ENCODE results near the gene GPER1. TPM values are rescaled to one million over a fixed set of nuclear protein-coding genes. Genes with fewer than 3 reads are reported as not detected.

The GPER1 gene
- total and polyA plus RNA-seq, 2 donors (not counting 3 experiments of a cell fraction or from before 2014, with no cell fraction given) = 0.77 to 2.3 TPM

DNA sequence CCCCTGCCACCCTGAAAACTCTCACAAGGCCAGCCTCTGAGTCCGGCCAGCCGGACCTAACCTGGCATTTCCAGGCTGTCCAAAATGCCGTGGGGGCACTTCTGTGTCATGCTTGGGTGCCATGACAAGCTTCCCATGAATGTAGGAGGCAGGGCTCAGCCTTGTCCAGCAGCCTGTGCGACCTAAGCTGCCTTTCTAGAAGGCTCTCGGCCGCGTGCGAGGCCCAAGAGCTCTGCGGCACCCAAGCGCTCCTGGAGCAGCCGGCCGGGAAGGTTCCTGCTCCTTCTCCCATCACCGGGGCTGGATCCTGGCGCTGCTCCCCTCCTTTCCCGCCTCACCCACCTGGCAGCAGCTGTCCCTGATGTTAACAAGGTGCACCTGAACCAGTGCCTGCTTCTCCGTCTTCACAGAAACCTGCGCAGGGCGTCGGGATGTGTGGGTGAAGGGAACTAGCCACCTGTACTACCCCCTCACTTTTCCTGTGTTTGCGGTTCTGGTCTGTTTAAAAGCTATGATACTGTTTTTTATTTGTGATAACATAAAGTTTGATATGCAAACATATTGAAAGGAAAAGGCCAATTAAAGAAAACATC, 6.1 kb downstream of the GPER1 start:
- CTCF ChIA-PET = interaction anchor here (1.3 to 2.7 kb wide), 2 partner anchors 9 to 29 kb away, joined by 4 to 15 read pairs; no protein-coding TSS in a partner anchor
- H4K20me1 ChIP-seq (replicated peaks; ENCODE audit: control insufficient read depth, extremely low read depth, insufficient read depth, low read length) = no peaks in the 10 kb centered on the region
- TF ChIP-seq POLR2A (IDR thresholded peaks at IDR 0.05; ENCODE audit: low read depth, low read length) (no peak), JUN (IDR thresholded peaks at IDR 0.05; ENCODE audit: borderline replicate concordance, insufficient read depth, insufficient read length, low read depth) (no peak), FOS (IDR thresholded peaks at IDR 0.05; ENCODE audit: borderline replicate concordance, insufficient read depth, low read length) (no peak), MYC (IDR thresholded peaks at IDR 0.05; ENCODE audit: low read depth, low read length) (no peak), POLR2AphosphoS5 (IDR thresholded peaks at IDR 0.05; ENCODE audit: insufficient read depth, low read depth, low read length) (no peak), GATA2 (IDR thresholded peaks at IDR 0.05; ENCODE audit: insufficient read depth, insufficient read length, low read depth, low read length) (no peak), EZH2 (IDR thresholded peaks at IDR 0.05; ENCODE audit: borderline replicate concordance, low read depth, low read length, severe bottlenecking) (no peak)
- TF ChIP-seq, protein P1, sequence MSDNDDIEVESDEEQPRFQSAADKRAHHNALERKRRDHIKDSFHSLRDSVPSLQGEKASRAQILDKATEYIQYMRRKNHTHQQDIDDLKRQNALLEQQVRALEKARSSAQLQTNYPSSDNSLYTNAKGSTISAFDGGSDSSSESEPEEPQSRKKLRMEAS (IDR thresholded peaks at IDR 0.05; ENCODE audit: insufficient read depth, insufficient read length) = no peak
- TF ChIP-seq, protein P2, sequence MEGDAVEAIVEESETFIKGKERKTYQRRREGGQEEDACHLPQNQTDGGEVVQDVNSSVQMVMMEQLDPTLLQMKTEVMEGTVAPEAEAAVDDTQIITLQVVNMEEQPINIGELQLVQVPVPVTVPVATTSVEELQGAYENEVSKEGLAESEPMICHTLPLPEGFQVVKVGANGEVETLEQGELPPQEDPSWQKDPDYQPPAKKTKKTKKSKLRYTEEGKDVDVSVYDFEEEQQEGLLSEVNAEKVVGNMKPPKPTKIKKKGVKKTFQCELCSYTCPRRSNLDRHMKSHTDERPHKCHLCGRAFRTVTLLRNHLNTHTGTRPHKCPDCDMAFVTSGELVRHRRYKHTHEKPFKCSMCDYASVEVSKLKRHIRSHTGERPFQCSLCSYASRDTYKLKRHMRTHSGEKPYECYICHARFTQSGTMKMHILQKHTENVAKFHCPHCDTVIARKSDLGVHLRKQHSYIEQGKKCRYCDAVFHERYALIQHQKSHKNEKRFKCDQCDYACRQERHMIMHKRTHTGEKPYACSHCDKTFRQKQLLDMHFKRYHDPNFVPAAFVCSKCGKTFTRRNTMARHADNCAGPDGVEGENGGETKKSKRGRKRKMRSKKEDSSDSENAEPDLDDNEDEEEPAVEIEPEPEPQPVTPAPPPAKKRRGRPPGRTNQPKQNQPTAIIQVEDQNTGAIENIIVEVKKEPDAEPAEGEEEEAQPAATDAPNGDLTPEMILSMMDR (IDR thresholded peaks at IDR 0.05; ENCODE audit: extremely low read depth in 1 of 2, insufficient read depth in 1 of 2, low read depth in 1 of 2, low read length in 2 of 2) = no peak
- H3K27me3 ChIP-seq (ENCODE audit: control insufficient read depth in 2 of 2, insufficient read depth in 2 of 2, low read length in 2 of 2) = no peaks in the 10 kb centered on the region
- no peaks in the 10 kb centered on the region for H3K9me1 ChIP-seq (replicated peaks; ENCODE audit: control insufficient read depth, extremely low read depth, insufficient read depth, low read length)
- no peak overlapping the region for H3K4me2 ChIP-seq (ENCODE audit: insufficient read depth, low read length)
- intact Hi-C loops (cut with micrococcal nuclease) = no loop called here
- POLR2A ChIA-PET = interaction anchor here (0.5 kb wide), 1 partner anchor 73 kb away, joined by 4 read pairs; no protein-coding TSS in a partner anchor
- FAIRE-seq (no peak), DNase-seq (ENCODE audit: low read depth, low spot score) (no peak)
- H2AFZ ChIP-seq (ENCODE audit: low read depth, low read length) = no peak overlapping the region
- no peaks in the 10 kb centered on the region for H3K79me2 ChIP-seq (ENCODE audit: control insufficient read depth, insufficient read depth, low read length)
- no peak overlapping the region for H3K9ac ChIP-seq (replicated peaks; ENCODE audit: extremely low read depth, insufficient read depth, low read length)
- no peak overlapping the region for H3K4me3 ChIP-seq (replicated peaks in 1 of 3; ENCODE audit: insufficient read depth in 1 of 3, low read depth in 1 of 3, low read length in 3 of 3)
- no peaks in the 10 kb centered on the region for H3K9me3 ChIP-seq (replicated peaks; ENCODE audit: control insufficient read depth, insufficient read depth, low read length)
- dilution Hi-C loops (cut with MboI; ENCODE audit: extremely low pct_ligation_motif_present, low sequenced_read_pairs) = no loop called here
- H3K4me1 ChIP-seq (ENCODE audit: control insufficient read depth, extremely low read depth, insufficient read depth, low read length) = no peaks in the 10 kb centered on the region
- H3K27ac ChIP-seq (ENCODE audit: insufficient read depth, low read depth, low read length) = no peak overlapping the region
- peaks cover 0 to 2% of the 10 kb centered on the region in 2 experiments for H3K36me3 ChIP-seq (ENCODE audit: control insufficient read depth in 2 of 2, extremely low read depth in 1 of 2, insufficient read depth in 2 of 2, low read length in 2 of 2)
- no TSS peak for BruUV-seq (replicated peaks)
